Omental fat pad (tissue), 4 donors: ENCODE results near the gene AFF3. TPM values are rescaled to one million over a fixed set of nuclear protein-coding genes. Genes with fewer than 3 reads are reported as not detected.
"Not testable (repeated sequence)": the region's sequence is repeated elsewhere in the genome, so short reads cannot be mapped to it uniquely, and the experiment has no call there.

Experiments used
- ATAC-seq: fragments of 150-250 bp; one replicate; pipeline ENCODE4 v1.9.1; 2016; ENCODE audit warnings: mild to moderate bottlenecking, moderate library complexity; ENCODE audit not compliant: low FRiP score
- DNase-seq: peaks from one replicate; pipeline ENCODE4 v3.0.0-alpha.2; 2019; ENCODE audit warnings: low spot score
- total RNA-seq, 4 donors: library from RNA; depleted of rRNA; stranded (reverse); fragments of >200 nt; gene quantifications; one replicate each; pipeline ENCODE4 v1.1.0, GENCODE V29; 2016
- TF ChIP-seq, protein P1 (sequence below), 3 donors: fragments of 450-650 bp; IDR thresholded peaks; one replicate each; pipeline ENCODE4 v1.5.1; 2016 to 2017; ENCODE audit warnings: antibody characterized with exemption in 3 of 3, mild to moderate bottlenecking in 3 of 3, moderate library complexity in 2 of 3

Gene AFF3
- total RNA-seq, 4 donors from 2014 or later = 1.4 to 6.0 (median 2.7) TPM

DNA sequence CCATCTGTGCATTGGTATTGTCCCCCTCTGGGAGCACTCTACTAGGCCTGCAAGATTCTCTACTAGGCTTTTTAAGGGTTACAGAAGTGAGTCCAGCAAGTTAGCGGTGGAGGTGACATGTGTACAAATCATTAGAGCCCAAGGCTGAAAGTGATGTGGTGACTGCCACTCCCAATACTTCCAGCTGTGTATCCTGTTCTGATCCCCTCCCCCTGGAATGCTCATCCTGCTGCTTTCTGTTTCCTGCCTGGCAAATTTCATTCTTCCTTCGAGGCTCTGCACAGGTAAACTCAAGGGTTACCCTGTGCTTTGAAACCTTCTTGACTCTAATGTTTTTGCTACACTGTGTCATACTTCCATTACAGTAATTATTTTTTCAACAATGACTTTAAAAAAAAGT lies 394.0 kb downstream of the AFF3 start:
- DNase-seq (no peak), ATAC-seq (no peak)
- TF ChIP-seq, protein P1, sequence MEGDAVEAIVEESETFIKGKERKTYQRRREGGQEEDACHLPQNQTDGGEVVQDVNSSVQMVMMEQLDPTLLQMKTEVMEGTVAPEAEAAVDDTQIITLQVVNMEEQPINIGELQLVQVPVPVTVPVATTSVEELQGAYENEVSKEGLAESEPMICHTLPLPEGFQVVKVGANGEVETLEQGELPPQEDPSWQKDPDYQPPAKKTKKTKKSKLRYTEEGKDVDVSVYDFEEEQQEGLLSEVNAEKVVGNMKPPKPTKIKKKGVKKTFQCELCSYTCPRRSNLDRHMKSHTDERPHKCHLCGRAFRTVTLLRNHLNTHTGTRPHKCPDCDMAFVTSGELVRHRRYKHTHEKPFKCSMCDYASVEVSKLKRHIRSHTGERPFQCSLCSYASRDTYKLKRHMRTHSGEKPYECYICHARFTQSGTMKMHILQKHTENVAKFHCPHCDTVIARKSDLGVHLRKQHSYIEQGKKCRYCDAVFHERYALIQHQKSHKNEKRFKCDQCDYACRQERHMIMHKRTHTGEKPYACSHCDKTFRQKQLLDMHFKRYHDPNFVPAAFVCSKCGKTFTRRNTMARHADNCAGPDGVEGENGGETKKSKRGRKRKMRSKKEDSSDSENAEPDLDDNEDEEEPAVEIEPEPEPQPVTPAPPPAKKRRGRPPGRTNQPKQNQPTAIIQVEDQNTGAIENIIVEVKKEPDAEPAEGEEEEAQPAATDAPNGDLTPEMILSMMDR (IDR thresholded peaks at IDR 0.05) = no peak

DNA sequence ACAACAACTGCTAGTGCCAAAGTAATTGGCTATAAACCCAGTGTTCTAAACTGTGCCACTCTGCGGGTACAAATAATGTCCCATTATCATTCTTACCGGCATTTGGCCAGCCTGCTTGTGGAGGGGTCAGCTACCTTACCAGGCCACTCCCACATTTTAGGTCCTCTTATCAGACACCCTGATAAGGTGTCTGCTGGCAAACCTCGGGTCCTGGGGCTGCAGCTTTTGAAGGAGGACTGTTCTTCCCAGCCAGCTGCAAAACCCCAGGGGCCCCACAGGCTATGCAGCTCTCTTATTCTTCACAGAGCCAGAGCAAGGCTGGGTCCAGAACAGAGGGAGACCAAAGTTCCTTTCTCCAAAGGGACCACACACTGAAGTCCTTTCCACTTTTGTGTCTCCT lies 394.5 kb downstream of the AFF3 start:
- ATAC-seq = no peak
- TF ChIP-seq, protein P1 (IDR thresholded peaks at IDR 0.05) = no peak
- no peak for DNase-seq

DNA sequence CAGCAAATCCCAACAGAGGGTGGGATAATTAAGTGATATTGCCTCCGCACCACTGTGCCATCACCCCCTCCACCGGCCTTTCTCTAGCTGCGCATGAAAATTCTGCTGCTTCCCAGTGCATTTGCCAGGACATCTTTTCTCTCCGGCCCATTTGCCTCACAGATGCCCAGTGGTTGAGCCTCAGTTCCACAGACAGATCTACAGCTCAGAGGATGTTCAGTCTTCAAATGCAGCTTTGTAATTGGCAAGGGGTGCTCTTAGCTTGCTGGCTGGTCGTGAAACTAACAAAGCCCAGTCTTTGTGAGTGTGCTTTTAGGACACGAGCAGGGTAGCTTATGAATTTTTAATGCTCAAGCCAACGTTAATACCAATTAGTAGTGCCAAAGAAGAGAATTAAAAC lies 399.2 kb downstream of the AFF3 start:
- DNase-seq (no peak), ATAC-seq (no peak)
- TF ChIP-seq, protein P1 (IDR thresholded peaks at IDR 0.05) = no peak

DNA sequence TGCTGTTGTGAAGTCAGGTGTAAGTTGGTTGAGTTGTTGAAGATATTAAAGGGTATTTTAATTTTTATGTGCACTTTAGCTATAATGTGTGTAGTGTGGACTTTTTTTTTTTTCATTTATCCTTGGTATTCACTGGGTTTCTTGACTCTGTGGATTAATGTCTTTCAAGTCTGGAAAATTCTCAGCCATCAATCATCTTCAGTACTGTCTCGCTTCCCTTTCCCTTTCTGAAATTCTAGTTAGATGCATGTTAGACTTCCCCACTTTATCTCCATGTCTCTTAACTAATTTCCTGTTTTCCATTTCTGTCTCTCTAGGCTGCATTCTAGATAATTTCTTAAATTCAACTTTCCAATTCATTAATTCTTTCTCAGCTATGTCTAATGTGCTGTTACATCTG lies 404.9 kb downstream of the AFF3 start:
- ATAC-seq = no peak
- TF ChIP-seq, protein P1 (IDR thresholded peaks at IDR 0.05) = no peak
- DNase-seq = no peak

DNA sequence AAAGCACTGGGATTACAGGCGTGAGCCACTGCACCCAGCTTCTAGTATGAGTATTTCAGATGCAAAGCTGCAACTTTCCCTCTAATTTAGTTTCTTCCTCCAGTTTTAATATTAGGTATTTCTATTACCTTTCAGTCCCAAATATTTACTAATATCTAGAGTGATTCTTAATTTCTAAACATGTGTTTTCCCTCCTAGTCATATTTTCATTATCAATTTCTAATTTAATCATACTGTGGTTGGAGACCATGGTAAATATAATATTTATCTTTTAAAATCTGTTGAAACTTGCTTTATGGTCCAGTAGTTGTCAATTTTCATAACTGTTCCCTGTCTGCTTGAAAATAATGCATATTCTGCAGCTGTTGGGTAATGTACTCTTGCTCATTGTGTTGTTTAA lies 406.6 kb downstream of the AFF3 start:
- ATAC-seq (no peak), DNase-seq (no peak)
- TF ChIP-seq, protein P1 (IDR thresholded peaks at IDR 0.05) = no peak

DNA sequence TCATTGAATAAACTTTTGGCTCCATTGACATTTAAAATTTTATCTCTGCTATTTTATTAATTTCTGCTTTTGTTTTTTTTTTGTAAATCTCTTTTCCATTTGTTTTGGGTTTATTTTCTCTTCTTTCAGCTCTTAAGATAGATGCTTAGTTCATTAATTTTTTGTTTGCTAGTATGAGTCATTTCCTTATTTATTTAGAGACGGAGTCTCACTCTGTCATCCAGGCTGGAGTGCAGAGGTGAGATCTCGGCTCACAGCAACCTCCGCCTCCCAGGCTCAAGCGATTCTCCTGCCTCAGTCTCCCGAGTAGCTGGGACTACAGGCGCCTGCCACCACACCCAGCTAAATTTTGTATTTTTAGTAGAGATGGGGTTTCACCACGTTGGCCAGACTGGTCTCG lies 407.1 kb downstream of the AFF3 start:
- ATAC-seq, DNase-seq: not testable (repeated sequence)

DNA sequence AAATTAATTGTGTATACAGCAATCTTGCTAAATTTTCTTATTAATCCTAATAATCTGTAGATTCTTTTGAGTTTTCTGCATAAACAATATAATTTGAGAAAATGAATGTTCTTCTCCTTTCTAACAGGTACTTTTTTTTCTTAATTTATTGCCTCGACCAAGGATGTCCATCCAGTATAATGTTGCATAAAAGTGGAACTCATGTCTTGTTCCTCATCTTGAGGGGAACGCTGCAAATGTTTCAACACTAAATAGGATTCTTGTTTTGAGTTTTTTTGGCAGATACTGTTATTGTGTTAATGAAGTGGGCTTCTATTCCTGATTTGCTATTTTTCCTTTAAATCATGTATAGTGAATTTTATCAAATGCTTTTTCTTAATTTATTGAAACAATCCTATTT lies 408.2 kb downstream of the AFF3 start:
- no peak for DNase-seq
- no peak for ATAC-seq
- TF ChIP-seq, protein P1 (IDR thresholded peaks at IDR 0.05) = no peak
